Hippocampal formation (tissue), 2 donors: ENCODE measurements around the gene FKBP1B.
A peak's percentile ranks its signal among the peaks of the same experiment; 100 is the strongest.
"Not testable (repeated sequence)": the region's sequence is repeated elsewhere in the genome, so short reads cannot be mapped to it uniquely, and the experiment has no call there.

ENCODE experiments used
- DNase-seq, 2 donors: peaks; one replicate each; lab custom pipeline; 2025; lab: John Stamatoyannopoulos, UW

Gene FKBP1B

DNA sequence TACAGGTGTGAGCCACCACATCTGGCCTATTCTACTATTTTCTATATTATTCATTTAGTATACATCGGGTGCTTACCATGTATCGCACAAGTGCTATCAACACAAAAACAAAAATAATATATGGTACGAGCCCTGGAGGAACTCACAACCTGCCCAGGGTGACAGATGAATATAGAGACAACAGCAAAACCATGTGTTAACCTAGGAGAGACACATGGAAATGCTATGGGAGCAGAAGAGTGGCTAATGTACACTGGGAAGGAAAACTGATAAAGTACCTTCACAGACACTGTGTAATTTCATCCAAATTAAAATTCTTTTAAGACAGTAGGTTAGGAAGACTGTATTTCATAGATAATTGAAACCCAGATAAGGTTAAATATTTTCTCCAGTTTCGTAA is 22.7 kb downstream of the FKBP1B start:
- DNase-seq, result no peak

DNA sequence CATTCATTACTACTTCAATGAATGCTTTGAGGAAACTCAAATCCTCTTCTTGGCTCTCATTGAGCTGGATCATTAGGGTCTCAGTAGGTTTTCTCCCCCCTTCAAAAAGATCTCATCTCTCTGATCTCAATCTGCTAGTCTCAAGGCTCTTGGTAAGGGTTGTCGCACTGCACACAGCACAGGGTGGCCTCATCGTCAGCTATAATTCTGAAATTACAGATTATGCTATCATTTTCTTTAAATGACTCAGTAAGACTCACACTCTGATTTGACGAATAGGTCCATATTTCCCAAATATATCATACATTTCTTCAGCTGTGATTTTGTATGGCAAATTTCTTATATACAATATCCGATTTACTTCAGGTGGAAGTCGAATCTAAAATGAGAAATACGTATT is 24.3 kb downstream of the FKBP1B start:
- DNase-seq, result no peak

- no peak for DNase-seq
Measured at GRCh38 chr2:24075259-24075658, 25.7 kb downstream of the FKBP1B start.

DNA sequence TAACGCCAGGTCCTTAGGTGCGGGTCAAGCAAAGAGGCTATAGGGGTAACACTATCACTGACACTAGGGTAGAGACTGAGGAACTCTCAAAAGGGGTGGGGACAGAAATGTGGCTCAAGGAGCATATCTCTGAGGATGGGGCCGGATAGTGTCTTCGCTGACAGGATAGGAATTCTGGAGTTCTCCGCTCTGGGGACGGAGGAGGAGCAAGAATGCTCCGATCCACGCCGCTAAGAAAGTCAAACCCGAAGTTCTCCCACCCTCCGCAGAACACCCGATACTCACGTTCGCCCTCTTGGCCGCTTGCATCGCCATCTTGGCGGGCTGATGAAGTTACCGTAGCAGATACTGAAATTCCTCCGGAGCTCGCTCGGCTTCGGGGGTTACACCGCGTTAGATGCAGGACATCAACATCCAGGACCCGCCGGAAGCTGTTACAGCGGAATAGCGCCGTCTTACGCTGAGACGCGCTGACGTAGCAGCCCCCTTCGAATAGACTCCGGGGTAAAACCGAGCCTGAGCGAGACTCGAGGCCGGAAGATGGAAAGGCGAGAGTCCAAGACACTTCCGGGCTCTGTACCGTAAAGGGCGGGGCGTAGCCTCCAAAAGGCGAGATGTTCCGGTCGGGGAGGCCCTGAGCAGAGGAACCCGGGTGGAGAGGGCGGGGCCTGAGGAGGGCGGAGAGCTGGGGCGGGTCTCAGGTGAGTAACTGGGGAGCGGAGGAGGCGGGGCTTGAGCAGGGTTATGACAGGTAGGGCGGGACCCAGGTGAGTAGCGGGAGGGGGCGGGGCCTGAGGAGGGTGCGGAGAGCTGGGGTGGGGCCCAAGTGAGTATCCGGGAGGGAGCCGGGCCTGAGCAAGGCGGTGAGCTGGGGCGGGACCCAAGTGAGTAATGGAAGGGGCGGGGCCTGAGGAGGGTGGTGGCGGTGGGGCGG is 26.6 kb downstream of the FKBP1B start, which contains the start of gene SF3B6:
SF3B6 (minus strand) TSS at position 412 of the 934 bp plus-strand sequence; CDS start at position 315, 97 bp downstream.
- DNase-seq, result peak; percentile 93 to 94

DNA sequence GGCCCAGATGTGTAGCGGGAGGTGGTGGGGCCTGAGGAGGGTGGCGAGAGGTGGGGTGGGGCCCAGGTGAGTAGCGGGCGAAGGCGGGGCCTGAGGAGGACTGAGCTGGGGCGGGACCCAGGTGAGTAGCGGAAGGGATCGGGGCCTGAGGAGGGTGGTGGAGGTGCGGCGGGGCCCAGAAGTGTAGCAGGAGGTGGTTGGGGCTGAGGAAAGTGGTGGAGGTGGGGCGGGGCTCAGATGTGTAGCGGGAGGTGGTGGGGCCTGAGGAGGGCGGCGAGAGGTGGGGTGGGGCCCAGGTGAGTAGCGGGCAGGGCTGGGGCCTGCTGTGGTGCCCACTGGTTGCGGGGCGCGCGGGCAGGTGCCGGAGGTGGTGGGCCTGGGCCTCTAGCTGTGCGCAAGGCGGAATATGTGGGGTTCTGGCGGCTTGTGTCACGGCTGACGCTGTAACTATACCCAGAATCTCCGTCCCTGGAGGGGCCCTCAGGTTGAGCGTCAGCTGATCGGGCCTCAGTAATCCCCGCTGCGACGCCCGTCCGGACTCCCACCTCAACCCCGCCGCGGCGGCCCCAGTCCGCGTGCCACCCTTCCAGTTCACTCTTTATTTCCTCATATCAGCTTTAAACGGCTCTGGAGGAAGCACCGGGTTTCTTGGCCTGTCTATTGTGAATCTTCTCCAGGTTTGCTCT is 27.5 kb downstream of the FKBP1B start:
- DNase-seq, result peak in 1 of 2 donors; percentile 32

GRCh38 chr2:24077535-24077877 is 28.0 kb downstream of the FKBP1B start:
- DNase-seq, result no peak

DNA sequence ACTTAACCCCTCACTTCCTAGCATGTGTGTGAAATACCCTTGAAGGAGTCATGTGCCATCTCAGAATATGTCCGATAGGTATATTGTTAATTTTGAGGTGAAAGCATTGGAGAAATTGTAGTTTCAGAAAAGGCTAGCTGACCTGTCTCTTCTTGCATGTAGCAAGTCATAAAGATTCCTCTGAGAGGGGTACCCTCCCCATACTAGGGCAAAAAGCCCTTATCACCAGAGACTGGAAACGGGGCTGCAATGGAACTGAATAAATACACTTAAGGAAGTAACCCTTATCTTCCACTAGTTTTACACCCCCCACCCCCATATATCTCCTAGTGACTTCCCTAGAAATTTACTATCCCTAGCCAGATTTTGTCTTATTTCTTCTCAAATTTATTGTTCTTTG is 28.3 kb downstream of the FKBP1B start:
- no peak for DNase-seq

- no peak for DNase-seq
Measured at GRCh38 chr2:24080701-24081100, 31.2 kb downstream of the FKBP1B start.

GRCh38 chr2:24082787-24083566 is 33.4 kb downstream of the FKBP1B start:
- no peak for DNase-seq

- DNase-seq, result no peak
Measured at GRCh38 chr2:24083567-24084385, 34.2 kb downstream of the FKBP1B start.

- peak; percentile 69 to 83 for DNase-seq
Measured at GRCh38 chr2:24084386-24085199, 35.1 kb downstream of the FKBP1B start, which contains the start of gene TP53I3. Gene TP53I3, minus strand, starts transcription at chr2:24084834. Its CDS starts 508 bp downstream, at chr2:24084326.

GRCh38 chr2:24085200-24085489 is 35.6 kb downstream of the FKBP1B start:
- DNase-seq, result no peak

DNA sequence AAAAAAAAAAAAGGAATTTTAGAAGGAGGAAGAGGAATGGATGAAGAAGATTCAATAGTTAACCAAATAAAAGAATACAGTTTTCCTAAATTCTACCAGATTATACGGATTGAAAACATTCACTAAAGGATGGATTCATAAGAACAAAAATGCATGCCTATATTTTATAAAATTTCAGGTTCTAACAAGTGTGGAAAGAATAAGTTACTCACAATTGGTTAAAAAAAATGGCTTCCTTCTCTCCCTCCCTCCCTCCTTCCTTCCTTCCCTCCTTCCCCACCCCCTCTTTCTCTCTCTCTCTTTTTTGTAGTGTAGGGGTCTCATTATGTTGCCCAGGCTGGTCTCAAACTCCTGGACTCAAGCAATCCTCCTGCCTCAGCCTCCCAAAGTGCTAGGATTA is 36.7 kb downstream of the FKBP1B start:
- no peak for DNase-seq

GRCh38 chr2:24087032-24087431 is 37.5 kb downstream of the FKBP1B start:
- no peak for DNase-seq

DNA sequence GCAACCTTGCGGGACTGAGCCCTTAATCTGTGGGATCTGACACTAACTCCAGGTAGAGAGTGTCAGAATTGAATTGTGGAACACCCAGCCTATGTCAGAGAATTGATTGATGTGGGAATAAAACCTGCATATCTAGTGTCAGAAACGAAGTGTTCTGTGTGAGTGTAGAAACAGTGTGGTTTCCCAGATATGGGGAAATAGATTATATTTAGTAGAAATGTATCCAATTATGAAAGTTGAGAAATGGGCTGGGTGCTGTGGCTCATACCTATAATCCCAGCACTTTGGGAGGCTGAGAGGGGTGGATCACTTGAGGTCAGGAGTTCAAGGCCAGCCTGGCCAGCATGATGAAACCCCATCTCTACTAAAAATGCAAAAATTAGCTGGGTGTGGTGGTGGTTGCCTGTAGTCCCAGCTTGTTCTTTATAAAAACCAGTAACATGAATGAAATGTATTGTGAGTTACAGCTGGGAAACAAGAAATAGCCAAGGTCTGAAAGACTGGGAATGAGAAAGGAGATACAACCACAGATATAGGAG is 39.3 kb downstream of the FKBP1B start:
- DNase-seq, result no peak

- not testable (repeated sequence) for DNase-seq
Measured at GRCh38 chr2:24093270-24093669, 43.7 kb downstream of the FKBP1B start.

GRCh38 chr2:24095171-24095677 is 45.7 kb downstream of the FKBP1B start:
- not testable (repeated sequence) for DNase-seq

DNA sequence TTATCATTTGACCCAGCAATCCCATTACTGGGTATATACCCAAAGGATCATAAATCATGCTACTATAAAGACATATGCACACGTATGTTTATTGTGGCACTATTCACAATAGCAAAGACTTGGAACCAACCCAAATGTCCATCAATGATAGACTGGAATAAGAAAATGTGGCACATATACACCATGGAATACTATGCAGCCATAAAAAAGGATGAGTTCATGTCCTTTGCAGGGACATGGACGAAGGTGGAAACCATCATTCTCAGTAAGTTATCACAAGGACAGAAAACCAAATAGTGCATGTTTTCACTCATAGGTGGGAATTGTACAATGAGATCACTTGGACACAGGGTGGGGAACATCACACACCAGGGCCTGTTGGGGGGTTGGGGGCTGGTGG is 51.2 kb downstream of the FKBP1B start:
- DNase-seq, result not testable (repeated sequence)

DNA sequence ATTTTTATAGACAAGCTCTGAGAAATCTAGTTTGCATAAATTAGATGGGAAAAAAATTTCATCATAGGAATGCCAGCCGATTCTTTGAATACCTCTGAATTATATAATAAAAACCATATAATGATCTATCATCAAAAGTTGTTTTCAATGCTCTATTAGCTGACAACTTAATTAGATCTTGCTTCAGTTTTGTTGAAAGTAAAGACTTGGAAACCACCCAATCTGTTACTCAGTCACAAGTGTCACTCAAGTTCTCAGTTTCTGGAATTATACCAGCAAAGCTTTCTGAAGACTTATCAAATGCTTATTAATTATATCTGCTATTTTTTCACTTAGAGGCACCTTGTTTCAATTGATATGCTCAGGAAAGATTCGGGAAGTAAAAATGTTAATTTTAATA is 52.5 kb downstream of the FKBP1B start:
- no peak for DNase-seq

DNA sequence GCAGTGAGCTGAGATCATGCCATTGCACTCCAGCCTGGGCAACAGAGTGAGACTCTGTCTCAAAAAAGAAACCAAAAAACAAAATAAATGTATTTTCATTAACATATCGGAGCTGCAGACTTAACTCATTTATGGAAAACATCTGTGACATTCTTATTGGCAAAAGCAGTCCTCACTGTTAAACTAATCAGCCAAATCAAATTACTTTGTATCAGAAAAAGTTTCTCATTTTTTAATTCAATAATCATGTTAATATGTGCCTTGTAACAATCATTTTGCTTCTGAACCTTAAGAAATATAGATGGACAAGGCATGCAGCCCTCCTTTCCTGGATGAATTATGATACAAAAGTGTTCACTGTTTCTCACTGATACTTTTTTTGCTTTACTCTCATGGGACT is 53.1 kb downstream of the FKBP1B start:
- no peak for DNase-seq
